Measurements from ENCODE around the gene ZNF511. TPM values are rescaled to one million over a fixed set of nuclear protein-coding genes. Genes with fewer than 3 reads are reported as not detected.

ZNF511 gene
- total and polyA plus RNA-seq, 2 donors (not counting 1 experiment from before 2014, with no cell fraction given) = 30.7 to 45.1 TPM

DNA sequence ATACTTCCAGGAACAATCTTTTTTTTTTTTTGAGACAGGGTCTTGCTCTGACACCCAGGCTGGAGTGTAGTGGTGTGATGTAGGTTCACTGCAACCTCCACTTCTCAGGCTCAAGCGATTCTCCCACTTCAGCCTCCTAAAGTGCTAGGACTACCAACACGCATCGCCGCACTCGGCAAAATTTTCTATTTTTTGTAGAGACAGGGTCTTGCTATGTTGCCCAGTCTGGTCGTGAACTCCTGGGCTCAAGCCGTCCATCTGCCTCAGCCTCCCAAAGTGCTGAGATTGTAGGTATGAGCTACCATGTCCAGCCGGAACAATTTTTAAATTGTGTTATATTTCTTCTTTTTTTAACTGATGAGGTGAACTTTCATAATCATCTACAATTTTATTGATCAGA lies 2.1 kb downstream of the ZNF511 start:
- TF ChIP-seq, protein P1, sequence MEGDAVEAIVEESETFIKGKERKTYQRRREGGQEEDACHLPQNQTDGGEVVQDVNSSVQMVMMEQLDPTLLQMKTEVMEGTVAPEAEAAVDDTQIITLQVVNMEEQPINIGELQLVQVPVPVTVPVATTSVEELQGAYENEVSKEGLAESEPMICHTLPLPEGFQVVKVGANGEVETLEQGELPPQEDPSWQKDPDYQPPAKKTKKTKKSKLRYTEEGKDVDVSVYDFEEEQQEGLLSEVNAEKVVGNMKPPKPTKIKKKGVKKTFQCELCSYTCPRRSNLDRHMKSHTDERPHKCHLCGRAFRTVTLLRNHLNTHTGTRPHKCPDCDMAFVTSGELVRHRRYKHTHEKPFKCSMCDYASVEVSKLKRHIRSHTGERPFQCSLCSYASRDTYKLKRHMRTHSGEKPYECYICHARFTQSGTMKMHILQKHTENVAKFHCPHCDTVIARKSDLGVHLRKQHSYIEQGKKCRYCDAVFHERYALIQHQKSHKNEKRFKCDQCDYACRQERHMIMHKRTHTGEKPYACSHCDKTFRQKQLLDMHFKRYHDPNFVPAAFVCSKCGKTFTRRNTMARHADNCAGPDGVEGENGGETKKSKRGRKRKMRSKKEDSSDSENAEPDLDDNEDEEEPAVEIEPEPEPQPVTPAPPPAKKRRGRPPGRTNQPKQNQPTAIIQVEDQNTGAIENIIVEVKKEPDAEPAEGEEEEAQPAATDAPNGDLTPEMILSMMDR (IDR thresholded peaks at IDR 0.05) = no peak
- no peak for TF ChIP-seq EZH2 (IDR thresholded peaks at IDR 0.05; ENCODE audit: borderline replicate concordance, insufficient read depth, low read depth, low read length, poor library complexity, severe bottlenecking)
- Histone ChIP-seq H3K9ac (ENCODE audit: low read length) (no peak overlapping the region), H3K27ac (ENCODE audit: low read length in 2 of 2) (no peak overlapping the region), H3K79me2 (ENCODE audit: control insufficient read depth, insufficient read depth, low read length) (peaks cover 28% of the 10 kb centered on the region), H3K4me3 (ENCODE audit: control extremely low read depth in 1 of 5, extremely low read depth in 1 of 5, insufficient read depth in 1 of 5, low read depth in 2 of 5, low read length in 4 of 5) (no peak overlapping the region), H2AFZ (ENCODE audit: insufficient read depth, low read depth, low read length, poor library complexity, severe bottlenecking) (no peak overlapping the region), H3K27me3 (replicated peaks in 1 of 4; ENCODE audit: control extremely low read depth in 1 of 4, control insufficient read depth in 3 of 4, insufficient read depth in 4 of 4, low read length in 3 of 4) (no peaks in the 10 kb centered on the region), H4K20me1 (ENCODE audit: control insufficient read depth, insufficient read depth, low read length, poor library complexity, severe bottlenecking) (peaks cover 30% of the 10 kb centered on the region), H3K4me2 (replicated peaks; ENCODE audit: low read depth, low read length, poor library complexity, severe bottlenecking) (no peak overlapping the region), H3K36me3 (replicated peaks in 1 of 2; ENCODE audit: control extremely low read depth in 1 of 2, control insufficient read depth in 1 of 2, extremely low read depth in 1 of 2, insufficient read depth in 2 of 2, low read length in 1 of 2) (peaks cover 0 to 31% of the 10 kb centered on the region in 2 experiments), H3K4me1 (ENCODE audit: control insufficient read depth in 2 of 2, insufficient read depth in 2 of 2, low read length in 2 of 2) (peaks cover 18 to 33% of the 10 kb centered on the region in 2 donors), H3K9me3 (ENCODE audit: control extremely low read depth in 1 of 3, control insufficient read depth in 2 of 3, insufficient read depth in 1 of 3, low read length in 2 of 3) (peaks cover 0 to 5% (median 0%) of the 10 kb centered on the region in 3 donors)
- H3K9me3 Mint-ChIP-seq (ENCODE audit: insufficient read depth) = no peaks in the 10 kb centered on the region
- WGBS (ENCODE audit: insufficient coverage) = no CpG with 5 or more reads among the region's 8 CpGs
- intact Hi-C loops (cut with micrococcal nuclease) = loop anchor here (5.0 kb wide), 1 partner anchor 212 kb away; no protein-coding TSS in a partner anchor
- CTCF ChIA-PET = interaction anchor here (0.6 to 1.8 kb wide), 2 partner anchors 19 to 409 kb away, joined by 4 to 5 read pairs; no protein-coding TSS in a partner anchor
- POLR2A ChIA-PET = no interaction called here
- ATAC-seq (ENCODE audit: low read depth) = no peak
- peak overlapping the region; percentile 37 for H3K4me3 Mint-ChIP-seq
- H3K4me1 Mint-ChIP-seq = peaks cover 31% of the 10 kb centered on the region
- H3K27ac Mint-ChIP-seq = no peak overlapping the region
- no peaks in the 10 kb centered on the region for H3K27me3 Mint-ChIP-seq
- no peak for DNase-seq

DNA sequence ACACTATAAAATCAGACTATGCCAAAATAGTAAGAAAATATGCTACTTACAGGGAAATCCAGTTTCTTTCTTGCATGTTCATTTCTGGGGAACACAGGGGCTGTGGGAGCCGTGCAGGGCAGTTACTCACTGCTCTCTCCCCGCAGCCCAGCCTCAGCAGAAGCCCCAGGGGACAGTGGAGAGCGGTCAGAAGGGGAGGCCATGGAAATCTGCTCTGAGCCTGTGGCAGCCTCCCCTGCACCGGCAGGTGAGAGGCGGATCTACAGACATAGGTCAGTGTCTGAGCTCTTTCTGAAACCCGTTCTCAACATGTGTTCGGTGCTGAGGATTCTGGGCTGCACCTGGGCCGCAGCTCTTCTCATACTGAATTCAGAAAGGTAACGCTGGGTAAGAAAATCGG lies 2.9 kb downstream of the ZNF511 start:
- Histone ChIP-seq H3K36me3 (replicated peaks in 1 of 2; ENCODE audit: control extremely low read depth in 1 of 2, control insufficient read depth in 1 of 2, extremely low read depth in 1 of 2, insufficient read depth in 2 of 2, low read length in 1 of 2) (peaks cover 0 to 31% of the 10 kb centered on the region in 2 experiments), H3K4me2 (replicated peaks; ENCODE audit: low read depth, low read length, poor library complexity, severe bottlenecking) (no peak overlapping the region), H3K4me3 (ENCODE audit: control extremely low read depth in 1 of 5, extremely low read depth in 1 of 5, insufficient read depth in 1 of 5, low read depth in 2 of 5, low read length in 4 of 5) (no peak overlapping the region), H3K79me2 (ENCODE audit: control insufficient read depth, insufficient read depth, low read length) (peaks cover 21% of the 10 kb centered on the region), H3K9ac (ENCODE audit: low read length) (no peak overlapping the region), H3K4me1 (ENCODE audit: control insufficient read depth in 2 of 2, insufficient read depth in 2 of 2, low read length in 2 of 2) (peaks cover 13 to 26% of the 10 kb centered on the region in 2 donors), H4K20me1 (ENCODE audit: control insufficient read depth, insufficient read depth, low read length, poor library complexity, severe bottlenecking) (peaks cover 24% of the 10 kb centered on the region), H3K27me3 (replicated peaks in 1 of 4; ENCODE audit: control extremely low read depth in 1 of 4, control insufficient read depth in 3 of 4, insufficient read depth in 4 of 4, low read length in 3 of 4) (no peaks in the 10 kb centered on the region), H3K27ac (ENCODE audit: low read length in 2 of 2) (no peak overlapping the region), H2AFZ (ENCODE audit: insufficient read depth, low read depth, low read length, poor library complexity, severe bottlenecking) (no peak overlapping the region), H3K9me3 (ENCODE audit: control extremely low read depth in 1 of 3, control insufficient read depth in 2 of 3, insufficient read depth in 1 of 3, low read length in 2 of 3) (peaks cover 0 to 10% (median 0%) of the 10 kb centered on the region in 3 donors)
- Mint-ChIP-seq H3K4me3 (no peak overlapping the region), H3K27ac (no peak overlapping the region), H3K27me3 (no peaks in the 10 kb centered on the region), H3K4me1 (peaks cover 26% of the 10 kb centered on the region), H3K9me3 (ENCODE audit: insufficient read depth) (peaks cover 2% of the 10 kb centered on the region)
- CTCF ChIA-PET = interaction anchor here (1.0 kb wide), 1 partner anchor 18 kb away, joined by 3 read pairs; no protein-coding TSS in a partner anchor
- WGBS (ENCODE audit: insufficient coverage) = 96% methylated on average over 10 of the region's 10 CpGs
- ATAC-seq (ENCODE audit: low read depth) (no peak), DNase-seq (no peak)
- intact Hi-C loops (cut with micrococcal nuclease) = loop anchor here (5.0 kb wide), 1 partner anchor 211 kb away; no protein-coding TSS in a partner anchor
- TF ChIP-seq, protein P1 (IDR thresholded peaks at IDR 0.05) = no peak
- no peak for TF ChIP-seq EZH2 (IDR thresholded peaks at IDR 0.05; ENCODE audit: borderline replicate concordance, insufficient read depth, low read depth, low read length, poor library complexity, severe bottlenecking)
- POLR2A ChIA-PET = no interaction called here
